Measurements from ENCODE around the gene SDC1.
A peak's percentile ranks its signal among the peaks of the same experiment; 100 is the strongest.
"Not testable (repeated sequence)": the region's sequence is repeated elsewhere in the genome, so short reads cannot be mapped to it uniquely, and the experiment has no call there.

The SDC1 gene, protein sequence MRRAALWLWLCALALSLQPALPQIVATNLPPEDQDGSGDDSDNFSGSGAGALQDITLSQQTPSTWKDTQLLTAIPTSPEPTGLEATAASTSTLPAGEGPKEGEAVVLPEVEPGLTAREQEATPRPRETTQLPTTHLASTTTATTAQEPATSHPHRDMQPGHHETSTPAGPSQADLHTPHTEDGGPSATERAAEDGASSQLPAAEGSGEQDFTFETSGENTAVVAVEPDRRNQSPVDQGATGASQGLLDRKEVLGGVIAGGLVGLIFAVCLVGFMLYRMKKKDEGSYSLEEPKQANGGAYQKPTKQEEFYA

DNA sequence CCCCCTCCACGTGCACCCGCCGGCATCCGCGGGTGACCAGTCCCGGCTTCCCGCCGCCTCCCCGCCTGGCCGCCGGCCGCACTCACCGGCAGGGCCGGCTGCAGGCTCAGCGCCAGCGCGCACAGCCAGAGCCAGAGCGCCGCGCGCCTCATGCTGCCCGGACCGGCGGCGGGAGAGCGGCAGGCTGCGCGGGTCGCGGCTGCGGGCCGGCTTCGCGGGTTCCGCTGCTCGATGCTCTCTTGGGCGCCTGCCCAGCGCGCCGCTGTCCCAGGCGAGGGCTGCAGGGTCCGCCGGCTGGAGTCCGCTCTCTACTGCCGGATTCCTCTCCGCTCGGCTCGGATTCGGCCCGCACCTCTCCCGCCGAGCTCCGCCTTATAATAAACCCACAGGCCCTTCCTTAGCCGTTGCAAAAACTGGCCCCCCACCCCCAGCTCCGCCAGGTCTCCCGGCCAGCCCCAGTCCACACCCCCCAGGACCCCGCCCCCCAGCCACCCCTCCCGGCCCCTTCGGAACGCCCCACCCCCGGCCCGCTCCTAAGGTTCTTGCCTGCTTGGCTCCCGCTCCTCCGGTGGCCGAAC lies at the start of gene SDC1:
Gene SDC1, minus strand, starts transcription at position 415 of the 578 bp plus-strand sequence. Its CDS starts 263 bp downstream, at position 152.
- DNase-seq = no peak

DNA sequence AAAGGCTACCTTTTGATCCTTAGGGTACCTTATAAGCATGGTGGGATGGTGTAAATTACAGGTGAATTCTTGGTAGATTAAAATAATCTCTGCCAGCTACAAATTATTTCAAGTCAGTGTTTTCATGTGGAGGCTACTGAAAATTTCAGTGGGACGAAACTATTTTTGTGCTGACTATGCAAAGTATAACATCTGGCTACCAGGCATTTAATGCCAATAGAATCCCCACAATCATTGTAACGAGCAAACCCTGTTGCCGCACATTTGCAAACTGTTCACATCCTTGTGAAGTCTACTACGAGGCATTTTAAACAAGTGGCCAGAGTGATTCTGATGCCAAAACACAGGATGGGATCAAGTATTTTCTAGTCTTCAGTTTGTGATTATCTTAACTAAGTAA lies 48.1 kb upstream of the SDC1 start:
- DNase-seq = no peak

DNA sequence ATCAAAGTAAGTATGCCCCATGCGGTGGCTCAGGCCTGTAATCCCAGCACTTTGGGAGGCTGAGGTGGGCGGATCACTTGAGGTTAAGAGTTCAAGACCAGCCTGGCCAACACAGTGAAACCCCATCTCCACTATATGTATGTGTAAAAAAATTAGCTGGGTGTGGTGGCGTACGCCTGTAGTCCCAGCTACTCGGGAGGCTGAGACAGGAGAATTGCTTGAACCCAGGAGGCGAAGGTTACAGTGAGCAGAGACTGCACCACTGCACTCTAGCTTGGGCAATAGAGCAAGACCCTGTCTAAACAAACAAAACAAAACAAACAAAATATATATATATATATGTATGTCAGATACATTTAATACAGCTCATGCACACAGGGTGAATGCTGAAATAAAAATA lies 43.4 kb upstream of the SDC1 start:
- DNase-seq = not testable (repeated sequence)

DNA sequence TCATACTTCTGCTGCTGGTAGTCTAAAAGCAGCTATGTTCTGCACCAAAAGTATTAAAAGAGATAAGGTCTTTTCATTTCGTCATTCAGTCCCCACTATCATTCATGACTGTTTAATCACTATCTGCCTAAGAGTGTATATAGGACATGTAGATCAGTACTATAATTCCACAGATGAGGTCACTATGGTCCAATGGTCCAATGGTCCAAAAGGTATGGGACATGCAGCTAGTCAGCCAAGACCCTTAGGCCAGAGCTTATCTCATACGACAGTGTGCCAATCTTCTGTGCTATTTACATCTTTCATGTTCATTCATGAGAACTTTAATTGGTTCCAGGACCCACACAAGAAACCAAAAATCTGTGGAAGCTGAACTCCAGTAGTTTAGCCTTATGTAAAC lies 42.6 kb upstream of the SDC1 start:
- DNase-seq = no peak

DNA sequence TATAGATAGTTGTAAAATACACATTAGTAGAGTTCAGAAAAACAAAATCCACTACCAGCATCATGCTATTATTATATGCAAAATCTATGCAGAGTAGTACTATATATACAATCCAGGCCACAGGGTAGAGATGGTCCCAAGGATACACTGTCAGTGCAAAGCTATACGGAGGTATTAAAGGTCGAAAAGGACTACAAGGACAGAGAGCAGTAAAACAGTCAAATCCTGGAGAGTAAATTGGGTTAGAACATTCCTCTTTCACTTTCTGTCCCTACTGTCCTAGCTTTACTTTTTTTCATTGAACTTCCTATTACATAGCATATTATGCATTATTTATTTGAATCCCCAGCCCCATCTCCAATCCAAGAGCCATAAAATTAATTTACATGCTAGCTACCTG lies 39.7 kb upstream of the SDC1 start:
- no peak for DNase-seq

DNA sequence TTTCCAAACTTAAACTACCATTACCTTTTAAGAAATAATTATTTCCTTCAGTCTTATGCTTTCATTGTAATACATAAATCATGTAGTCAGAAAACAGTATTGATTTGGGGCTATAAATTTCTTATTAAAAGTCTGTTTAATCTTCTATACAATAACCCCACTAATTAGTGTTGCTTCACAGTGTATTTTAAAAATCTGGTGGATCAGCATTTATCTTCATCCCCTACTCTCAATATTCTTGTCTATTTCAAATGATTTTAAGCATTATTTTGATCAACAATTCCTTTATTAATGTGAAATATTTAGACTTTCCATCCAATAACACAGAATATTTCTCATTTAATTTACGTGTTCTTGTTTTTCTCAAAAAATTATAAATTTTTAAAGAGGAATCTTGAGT lies 32.5 kb upstream of the SDC1 start:
- no peak for DNase-seq

DNA sequence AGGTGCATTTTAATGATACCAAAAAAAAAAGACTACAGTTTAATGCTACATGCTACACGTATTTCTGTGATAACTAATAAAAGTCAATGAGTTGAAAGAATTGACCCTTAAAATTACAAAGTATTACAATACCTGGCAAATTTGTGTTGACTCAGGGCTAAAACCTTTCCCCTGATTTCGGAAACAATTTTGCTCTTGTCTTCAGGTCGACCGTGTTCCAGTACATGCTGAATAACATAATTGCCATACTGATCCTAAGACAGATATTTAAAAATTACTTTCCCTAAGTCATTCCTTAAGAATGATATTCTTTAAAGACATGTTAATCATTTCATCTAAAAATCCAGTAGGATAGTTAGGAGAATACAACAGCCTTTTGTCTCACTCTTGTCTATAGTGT lies 29.8 kb upstream of the SDC1 start:
- no peak for DNase-seq

DNA sequence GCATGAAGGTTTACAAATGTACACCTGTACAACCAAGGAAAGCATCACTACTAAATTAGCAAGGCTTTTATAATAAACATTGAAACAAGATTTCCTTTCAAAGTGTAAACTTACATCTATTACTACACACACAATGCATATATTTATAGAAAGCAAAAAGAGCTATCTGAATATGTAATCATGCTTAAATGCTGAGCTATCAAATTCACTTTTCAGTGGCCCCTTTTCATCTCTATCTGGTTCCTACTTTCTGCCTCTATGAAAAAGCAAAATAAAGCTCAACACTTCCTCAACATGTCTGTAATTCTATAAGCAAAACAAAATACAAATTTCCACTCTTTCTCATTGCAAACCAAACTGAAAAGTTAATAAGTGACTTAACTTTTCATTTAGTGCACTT lies 25.5 kb upstream of the SDC1 start:
- no peak for DNase-seq

DNA sequence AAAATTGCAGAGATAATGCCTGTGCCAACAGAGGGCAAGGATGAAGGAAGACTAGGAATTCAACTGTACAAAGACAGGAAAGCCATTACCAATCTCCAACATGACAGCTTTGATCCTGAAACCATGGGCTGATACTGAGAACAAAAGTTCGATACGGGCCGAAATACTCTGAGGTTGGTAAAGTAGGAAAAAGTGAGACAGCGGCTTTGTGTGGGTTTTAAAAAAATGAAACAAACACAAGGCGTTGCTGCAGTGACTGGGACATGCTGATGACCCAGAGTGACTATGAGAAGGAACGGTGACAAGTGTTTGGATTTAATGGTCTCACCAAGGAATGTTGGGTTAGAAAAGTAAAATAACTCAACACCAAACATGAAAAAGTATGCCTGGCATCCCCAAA lies 24.2 kb upstream of the SDC1 start:
- no peak for DNase-seq

DNA sequence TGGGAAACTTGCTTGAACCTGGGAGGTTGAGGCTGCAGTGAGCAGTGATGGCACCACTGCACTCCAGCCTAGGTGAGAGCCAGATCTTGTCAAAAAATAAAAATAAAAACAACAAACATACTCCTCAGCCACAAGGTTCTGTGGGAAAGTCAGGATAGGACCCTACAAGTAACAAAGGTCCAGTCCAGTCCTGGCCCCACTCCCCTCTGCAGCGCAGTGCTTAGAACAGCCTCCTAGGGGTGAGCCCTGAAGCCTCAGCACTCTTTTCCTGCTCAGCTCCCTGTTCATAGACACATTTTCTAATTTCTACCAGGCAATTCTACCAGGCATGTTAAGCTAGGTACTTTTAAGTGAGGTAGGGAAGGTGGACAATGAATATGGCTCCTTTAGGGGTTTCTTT lies 22.2 kb upstream of the SDC1 start:
- DNase-seq = no peak

DNA sequence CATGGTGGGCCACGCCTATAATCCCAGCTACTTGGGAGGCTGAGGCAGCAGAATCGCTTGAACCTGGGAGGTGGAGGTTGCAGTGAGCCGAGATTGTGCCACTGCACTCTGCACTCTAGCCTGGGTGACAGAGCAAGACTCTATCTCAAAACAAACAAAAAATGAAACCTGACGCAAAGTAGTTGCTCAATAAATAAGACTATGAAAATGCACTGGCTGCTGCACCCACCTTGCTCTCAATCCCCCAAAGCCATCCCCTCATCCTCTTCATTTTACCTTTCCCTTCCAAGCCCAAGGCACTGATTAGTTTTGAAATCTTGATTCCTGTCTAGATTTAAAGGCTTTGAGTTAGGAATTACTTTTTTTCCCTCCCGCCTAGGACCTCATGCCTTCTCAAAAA lies 18.7 kb upstream of the SDC1 start:
- not testable (repeated sequence) for DNase-seq

DNA sequence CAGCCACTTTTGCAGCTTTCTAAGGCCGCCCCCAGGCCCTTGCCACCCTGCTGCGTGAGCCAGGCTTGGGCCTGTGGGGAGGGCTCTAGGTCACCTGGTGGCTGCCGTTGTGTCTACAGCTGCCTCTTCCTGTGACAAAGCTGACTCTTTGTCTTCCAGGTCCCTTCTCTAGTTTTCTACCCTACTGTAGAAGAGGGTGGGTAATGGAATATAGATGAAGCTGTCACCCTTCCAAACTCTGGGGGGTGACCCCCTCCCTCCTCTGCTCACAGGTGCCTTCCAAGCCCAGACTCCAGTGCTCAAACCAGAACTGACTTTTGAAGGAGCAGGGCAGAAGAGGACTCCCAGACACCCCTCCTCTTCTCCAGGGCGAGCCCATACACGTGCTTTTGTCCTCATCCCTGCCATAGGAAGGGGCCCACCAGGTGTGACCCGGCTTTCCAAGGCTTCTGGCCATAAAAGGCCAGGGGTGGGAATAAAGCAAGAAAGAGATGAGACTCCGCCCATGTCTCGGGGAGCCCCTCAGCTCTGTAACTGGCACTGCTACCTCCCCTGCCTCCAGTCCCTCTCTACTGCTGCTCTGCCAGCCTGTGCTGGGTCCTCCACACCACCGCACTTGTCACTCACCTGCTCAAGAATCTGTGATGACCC lies 17.9 kb upstream of the SDC1 start:
- DNase-seq = no peak

DNA sequence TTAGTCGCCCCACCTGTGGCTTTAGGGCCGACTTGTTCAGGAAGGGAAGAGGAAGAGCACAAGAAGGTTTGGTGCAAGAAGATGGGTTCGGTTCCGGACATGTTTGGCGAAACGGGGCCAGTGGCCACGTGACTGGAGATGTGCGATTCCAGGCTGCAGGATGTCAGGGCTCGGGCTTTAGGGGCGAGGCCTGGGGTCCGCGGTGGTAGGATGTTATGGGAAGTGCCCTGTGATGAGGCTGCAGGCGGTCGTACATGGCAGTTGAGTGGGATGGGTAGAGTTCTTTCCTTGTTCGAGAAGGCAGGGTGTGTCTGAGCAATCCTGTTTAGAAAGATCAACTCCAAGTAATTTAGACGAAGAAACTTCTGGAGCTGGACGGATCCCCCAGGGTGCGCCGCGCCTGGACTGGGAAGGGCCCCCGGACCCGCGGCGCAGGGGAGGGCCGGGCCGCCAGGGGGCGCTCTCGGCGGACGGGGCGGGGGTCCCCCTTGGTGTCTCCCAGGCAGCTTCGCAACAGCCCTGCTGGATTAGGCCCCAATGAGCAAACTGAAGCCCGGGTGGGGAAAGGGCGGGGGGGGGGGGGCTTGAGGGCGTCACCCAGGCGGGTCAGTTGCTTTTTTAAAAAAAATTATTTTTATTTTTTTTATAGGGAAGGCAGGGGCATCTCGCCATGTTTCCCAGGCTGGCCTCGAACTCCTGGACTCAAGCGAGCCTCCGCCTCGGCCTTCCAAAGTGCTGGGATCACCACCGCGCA lies 17.2 kb upstream of the SDC1 start:
- peak in 1 of 2 donors; percentile 57 for DNase-seq

DNA sequence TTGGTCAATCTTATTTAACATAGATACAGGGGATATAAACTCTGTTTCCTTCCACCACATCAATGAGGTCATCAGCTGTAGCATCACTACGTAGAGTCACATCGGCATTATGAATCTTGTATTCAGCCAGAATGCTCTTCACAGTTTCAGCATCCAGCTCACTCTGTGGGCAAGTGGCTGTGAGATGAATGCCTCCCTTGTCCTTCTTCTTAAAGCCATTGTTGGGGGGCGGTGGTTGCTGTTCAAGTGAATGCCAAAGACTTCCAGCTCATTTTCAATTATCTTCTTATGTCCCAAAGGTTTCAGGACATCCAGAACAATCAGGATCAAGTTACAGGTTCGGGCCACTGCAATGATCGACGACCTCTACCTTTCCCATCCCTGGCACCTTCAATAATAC lies 15.4 kb upstream of the SDC1 start:
- not testable (repeated sequence) for DNase-seq

DNA sequence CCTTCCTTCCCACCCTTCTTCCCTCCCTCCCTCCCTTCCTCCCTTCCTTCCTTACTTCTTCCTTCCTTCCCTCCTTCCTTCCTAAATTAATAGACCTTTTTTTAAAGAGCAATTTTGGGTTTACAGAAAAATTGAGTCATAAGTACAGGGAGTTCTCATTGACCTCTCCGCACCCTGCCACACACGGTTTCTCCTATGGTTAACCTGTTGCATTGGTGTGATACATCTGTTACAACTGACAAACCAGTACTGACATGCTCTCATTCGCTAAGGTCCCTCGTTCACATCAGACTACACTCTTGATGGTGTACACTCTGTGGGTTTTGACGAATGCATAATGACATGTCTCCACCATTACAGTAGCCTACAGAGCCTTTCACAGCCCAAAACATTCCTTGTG lies 11.6 kb upstream of the SDC1 start:
- no peak for DNase-seq

DNA sequence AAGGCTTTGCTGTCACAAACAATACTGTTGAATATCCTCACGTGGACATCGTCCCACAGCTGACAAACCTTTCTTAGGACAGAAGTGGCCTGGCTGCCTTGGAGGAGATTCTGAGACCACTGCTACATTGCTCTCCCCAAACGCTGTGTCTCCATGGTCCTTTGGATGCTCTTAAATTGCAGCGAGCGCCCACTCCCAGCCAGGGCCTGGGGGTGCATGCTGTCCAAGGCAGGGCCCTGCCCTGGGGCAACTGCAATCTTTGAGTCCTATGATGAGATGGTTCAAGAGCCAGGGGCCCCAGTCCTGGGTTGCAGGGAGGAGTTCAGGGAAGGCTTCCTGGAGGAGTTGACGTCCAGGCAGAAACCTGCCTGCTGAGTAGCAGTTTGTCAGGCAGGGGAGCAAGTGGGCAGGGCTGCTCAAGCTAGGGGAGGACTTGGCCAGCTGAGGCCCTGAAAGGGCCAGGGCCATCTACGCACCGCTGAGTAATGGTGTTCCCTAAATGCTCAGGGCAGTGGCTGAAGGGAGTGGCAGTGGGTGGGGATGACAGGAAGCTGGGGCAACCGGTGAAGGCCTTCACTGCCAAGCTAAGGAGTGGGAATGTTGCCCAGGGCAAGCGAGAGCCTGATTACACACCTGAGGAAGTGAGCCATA lies 10.8 kb upstream of the SDC1 start:
- DNase-seq = no peak

DNA sequence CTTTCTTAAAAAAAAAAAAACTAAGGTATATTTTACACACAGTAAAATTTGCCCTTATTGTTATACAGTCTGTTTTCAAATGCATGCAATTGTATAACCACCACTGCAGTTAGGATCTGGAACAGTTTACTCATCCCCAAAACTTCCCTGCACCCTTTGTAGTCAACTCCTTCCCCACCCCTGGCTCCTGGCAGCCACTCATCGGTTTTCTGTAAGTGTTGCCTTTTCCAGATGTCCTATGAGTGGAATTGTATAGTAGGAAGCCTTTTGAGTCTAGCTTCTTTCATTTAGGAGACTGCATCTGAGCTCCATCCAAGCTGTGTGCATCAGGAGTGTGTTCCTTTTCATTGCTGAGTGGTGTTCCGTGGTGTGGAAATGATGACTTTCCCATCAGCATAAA lies 9.7 kb upstream of the SDC1 start:
- not testable (repeated sequence) for DNase-seq

DNA sequence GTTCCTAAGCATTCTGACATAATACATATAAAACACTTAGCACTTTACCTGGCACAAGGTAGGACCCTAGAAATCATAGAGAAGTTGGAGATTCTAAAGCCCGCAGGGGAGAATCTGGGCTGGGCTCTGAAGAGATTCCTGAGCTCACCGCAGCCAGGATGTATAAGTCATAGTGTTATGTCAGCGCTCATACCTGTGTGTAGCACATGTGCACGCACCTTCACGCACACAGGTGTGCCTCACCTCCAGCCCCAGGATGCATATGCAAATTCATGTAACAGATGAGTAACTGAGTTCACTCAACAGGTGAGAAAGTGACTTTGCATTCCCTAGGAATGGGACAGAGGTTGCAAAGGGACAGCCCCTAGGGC lies 7.9 kb upstream of the SDC1 start:
- DNase-seq = no peak

DNA sequence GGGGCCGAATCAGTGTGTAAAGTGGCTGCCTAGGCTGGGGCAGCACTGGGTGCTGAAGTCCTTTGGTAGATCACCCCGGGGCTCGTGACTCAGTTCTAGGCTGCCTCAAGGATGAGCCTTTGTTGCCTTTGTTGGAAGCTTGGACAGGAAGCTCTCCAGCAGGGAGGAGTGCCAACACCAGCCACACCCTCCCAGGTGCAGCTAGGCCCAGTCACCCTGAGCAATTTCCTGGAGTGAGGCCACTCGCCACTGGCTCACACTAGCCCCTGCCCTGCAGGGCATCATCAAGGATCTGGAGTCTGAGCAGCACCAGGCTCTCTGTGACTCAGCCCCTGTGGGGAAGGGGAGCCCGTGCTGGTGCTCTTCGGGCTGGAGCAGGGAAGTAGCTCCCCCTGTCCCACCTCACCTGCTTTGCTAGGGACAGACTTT lies 6.7 kb upstream of the SDC1 start:
- DNase-seq = no peak

DNA sequence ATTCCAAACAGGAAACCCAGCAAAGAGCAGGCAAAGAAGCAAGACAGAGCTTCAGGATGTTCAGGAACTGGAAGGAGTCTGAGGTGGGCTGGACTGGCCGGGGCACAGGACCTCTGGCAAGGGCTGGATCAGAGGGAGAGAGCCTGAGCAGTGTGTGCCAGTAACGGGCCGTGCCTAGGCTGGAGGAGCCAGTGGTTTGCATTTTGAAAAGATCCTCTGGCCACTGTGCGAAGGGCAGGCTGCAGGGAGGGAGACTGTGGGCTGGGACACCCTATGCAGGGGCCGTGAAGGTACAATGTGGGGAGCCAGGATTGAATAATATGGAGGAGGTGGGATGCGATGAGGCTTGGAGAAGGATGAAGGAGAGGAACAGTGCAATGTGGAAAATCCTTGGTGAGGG lies 6.2 kb upstream of the SDC1 start:
- DNase-seq = no peak

DNA sequence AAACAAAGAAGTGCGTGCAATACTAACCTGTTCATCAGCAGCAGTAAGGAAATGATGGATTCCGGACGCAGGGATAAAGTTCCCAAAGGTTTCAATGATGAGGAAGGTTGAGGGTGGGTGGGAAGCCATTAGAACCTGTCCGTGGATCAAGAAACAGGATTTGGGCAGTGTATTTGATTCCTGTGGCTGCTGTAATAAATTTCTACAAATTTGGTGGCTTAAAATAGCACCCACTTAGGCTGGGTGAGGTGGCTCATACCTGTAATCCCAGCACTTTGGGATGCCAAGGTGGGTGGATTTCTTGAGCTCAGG lies 5.1 kb upstream of the SDC1 start:
- no peak for DNase-seq

DNA sequence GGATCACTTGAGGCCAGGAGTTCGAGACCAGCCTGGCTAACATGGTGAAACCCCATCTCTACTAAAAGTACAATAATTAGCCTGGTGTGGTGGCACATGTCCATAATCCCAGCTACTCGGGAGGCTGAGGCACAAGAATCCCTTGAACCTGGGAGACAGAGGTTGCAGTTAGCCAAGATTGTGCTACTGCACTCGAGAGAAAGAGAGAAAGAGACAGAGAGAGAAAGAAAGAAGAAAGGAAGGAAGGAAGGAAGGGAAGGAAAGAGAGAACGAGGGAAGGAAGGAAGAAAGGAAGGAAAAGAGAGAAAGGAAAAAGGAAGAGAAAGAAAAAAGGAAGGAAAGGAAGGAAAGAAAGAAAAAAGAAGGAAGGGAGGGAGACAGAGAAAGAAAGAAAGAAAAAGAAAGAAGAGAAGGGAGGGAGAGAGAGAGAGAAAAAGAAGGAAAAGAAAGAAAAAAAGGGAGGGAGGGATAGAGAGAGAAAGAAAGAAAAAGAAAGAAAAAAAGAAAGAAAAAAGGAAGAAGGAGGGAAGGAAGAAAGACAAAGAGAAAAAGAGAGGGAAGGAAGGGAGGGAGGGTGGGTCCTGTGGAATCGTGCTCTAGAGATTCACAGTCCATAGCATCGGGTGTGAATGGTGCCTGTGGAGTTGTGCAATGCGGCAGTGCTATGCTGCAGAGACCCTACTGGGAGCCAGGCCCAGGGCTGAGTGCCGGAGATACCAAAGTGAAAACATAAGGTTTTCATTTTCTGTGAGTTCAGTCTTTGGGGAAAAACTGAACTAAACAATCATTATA lies 4.6 kb upstream of the SDC1 start:
- no peak for DNase-seq
